Large intestine (tissue), 3 donors: ENCODE measurements around the gene GCNA. TPM values are rescaled to one million over a fixed set of nuclear protein-coding genes. Genes with fewer than 3 reads are reported as not detected.
"Not testable (repeated sequence)": the region's sequence is repeated elsewhere in the genome, so short reads cannot be mapped to it uniquely, and the experiment has no call there.

Experiments used
- DNase-seq, 2 donors: peaks; one replicate each; pipeline versions ENCODE4 v3.0.0 to v3.0.0-alpha.2; 2013
- H3K27ac ChIP-seq: one replicate; pipeline ENCODE4 v1.5.1; 2013; ENCODE audit warnings: low read length
- H3K27me3 ChIP-seq: 2 replicates; pipeline ENCODE4 v1.6.1; 2013; ENCODE audit warnings: low read length; ENCODE audit not compliant: control insufficient read depth, insufficient read depth
- H3K36me3 ChIP-seq: 2 replicates; pipeline ENCODE4 v1.6.1; 2013; ENCODE audit warnings: low read length; ENCODE audit not compliant: control insufficient read depth, insufficient read depth
- H3K4me1 ChIP-seq: one replicate; pipeline ENCODE4 v1.6.1; 2013; ENCODE audit warnings: low read length; ENCODE audit not compliant: control insufficient read depth, insufficient read depth
- H3K4me3 ChIP-seq: one replicate; pipeline ENCODE4 v1.5.1; 2013; ENCODE audit warnings: low read length
- H3K9me3 ChIP-seq: one replicate; pipeline ENCODE4 v1.6.1; 2013; ENCODE audit warnings: mild to moderate bottlenecking, low read depth, low read length, moderate library complexity; ENCODE audit not compliant: control insufficient read depth
- WGBS: methylation state at CpG from one replicate; pipeline ENCODE4 v1.1.5; 2013; ENCODE audit warnings: low lambda C conversion rate; ENCODE audit not compliant: insufficient coverage; 5-methylcytosine and 5-hydroxymethylcytosine counted together
- polyA plus RNA-seq: library from polyadenylated mRNA; unstranded; fragments of 120-200 nt; gene quantifications from one replicate; pipeline ENCODE4 v1.2.1, GENCODE V29; 2013

GCNA gene
- polyA plus RNA-seq, 1 donor, result 1.6 TPM

DNA sequence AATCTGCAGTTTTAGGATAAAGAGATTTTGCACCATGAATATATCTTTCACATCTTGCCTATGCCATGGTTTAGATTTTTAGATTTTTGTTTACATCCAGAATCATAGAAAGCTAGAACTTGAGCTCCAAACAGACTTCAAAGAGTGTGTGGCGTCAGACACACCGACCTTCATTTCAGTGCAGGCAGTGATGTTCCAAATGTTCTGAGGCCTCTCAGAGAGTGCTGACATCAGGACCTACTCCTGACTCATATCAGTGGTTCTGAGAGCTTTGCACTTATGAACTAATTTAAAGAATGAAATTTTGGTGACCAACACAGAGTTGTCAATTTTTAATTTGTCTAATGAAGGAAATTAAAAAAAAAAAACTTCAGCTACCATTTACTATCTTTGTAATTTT lies 21.7 kb downstream of the GCNA start:
- H3K4me3 ChIP-seq, result no peak overlapping the region
- no CpG with 5 or more reads among the region's 2 CpGs for WGBS
- H3K4me1 ChIP-seq, result no peaks in the 10 kb centered on the region
- H3K27me3 ChIP-seq, result no peaks in the 10 kb centered on the region
- peaks cover 15% of the 10 kb centered on the region for H3K36me3 ChIP-seq
- no peak for DNase-seq
- no peaks in the 10 kb centered on the region for H3K9me3 ChIP-seq
- no peak overlapping the region for H3K27ac ChIP-seq

DNA sequence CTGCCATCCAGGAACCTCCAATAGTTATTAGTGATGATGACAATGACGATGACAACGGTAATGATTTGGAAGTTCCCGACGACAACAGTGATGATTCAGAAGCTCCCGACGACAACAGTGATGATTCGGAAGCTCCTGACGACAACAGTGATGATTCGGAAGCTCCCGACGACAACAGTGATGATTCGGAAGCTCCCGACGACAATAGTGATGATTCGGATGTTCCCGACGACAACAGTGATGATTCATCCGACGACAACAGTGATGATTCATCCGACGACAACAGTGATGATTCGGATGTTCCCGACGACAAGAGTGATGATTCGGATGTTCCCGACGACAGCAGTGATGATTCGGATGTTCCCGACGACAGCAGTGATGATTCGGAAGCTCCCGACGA lies 25.4 kb downstream of the GCNA start:
- no peak overlapping the region for H3K4me3 ChIP-seq
- no peaks in the 10 kb centered on the region for H3K4me1 ChIP-seq
- no CpG with 5 or more reads among the region's 33 CpGs for WGBS
- DNase-seq, result no peak
- H3K27me3 ChIP-seq, result no peaks in the 10 kb centered on the region
- no peaks in the 10 kb centered on the region for H3K9me3 ChIP-seq
- H3K27ac ChIP-seq, result no peak overlapping the region
- peaks cover 27% of the 10 kb centered on the region for H3K36me3 ChIP-seq

DNA sequence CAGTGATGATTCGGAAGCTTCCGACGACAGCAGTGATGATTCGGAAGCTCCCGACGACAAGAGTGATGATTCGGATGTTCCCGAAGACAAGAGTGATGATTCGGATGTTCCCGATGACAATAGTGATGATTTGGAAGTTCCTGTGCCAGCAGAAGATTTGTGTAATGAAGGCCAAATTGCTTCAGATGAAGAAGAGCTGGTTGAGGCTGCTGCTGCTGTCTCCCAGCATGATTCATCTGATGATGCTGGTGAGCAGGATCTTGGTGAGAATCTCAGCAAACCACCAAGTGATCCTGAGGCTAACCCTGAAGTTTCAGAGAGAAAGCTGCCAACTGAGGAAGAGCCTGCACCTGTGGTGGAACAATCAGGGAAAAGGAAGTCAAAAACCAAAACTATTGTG lies 25.9 kb downstream of the GCNA start:
- Histone ChIP-seq H3K4me3 (no peak overlapping the region), H3K4me1 (no peaks in the 10 kb centered on the region), H3K27me3 (no peaks in the 10 kb centered on the region), H3K9me3 (no peaks in the 10 kb centered on the region), H3K36me3 (peaks cover 30% of the 10 kb centered on the region), H3K27ac (no peak overlapping the region)
- DNase-seq, result no peak
- no CpG with 5 or more reads among the region's 10 CpGs for WGBS

DNA sequence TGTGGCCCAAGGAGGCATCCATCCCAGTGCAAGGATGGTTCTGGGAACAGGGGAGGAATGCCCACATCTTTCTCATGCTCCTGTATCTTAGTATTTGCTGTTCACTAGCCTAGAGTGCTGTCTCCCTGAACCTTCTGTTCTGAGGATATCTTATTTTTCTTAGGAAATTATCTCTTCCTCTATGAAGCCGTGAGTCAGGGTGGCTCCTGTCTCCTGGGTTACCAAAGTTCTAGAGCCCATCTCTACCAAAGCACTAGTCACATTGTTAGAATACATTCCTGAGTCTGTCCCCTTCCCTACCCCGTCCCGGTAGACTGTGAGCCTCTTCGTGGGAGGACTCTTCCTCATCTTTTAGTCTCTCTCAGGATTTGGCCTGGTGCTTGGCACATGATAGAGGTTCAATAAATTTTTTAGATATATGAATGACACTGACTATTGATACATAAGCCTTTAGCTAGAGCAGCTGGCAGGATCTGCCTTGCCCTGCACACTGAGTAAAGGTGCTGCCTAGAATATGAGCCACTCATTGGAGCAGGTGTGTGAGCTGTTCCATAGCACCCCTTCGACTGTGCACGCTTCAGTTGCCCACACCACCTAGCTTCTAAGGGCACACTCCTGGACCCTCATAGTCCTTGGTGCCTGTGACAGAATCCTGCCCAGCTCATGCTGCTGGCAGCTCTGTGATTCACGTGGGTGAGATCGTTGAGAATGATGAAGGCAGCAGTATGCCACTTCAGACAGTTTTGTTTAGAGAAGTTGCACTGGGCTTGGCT lies 26.7 kb downstream of the GCNA start:
- DNase-seq, result no peak
- Histone ChIP-seq H3K36me3 (peaks cover 37% of the 10 kb centered on the region), H3K27me3 (no peaks in the 10 kb centered on the region)

DNA sequence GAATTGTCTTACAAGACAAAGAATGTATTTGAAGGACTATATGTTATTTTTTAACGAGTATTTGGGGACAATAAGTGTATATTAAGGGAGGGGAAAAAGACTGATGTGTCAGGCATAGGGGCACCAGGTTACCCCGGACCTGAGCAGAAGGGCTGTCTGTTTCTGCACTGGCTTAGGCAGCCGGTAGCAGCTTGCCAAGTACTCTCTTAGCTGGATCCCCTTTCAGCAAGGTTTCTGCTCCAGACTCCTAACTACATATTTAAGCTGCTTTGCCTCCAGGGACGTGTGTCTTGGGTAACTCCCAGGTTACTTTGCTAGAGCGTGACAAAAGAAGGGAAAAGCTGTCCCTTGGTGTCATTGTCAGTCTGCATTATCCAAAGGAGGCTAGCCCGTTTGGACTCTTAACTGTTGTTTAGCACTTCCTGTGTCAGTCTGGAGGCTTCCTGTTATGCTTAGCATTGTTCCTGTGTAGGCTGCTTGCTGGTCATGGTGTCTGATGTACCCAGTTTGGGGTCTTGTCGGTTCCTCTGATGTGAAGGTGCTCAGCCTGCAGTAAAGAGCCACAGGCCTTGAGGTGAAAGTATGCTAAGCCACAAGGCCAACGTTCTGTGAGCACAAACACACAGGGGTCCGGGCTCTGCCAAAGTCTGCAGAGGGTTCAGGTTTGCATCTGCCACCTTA lies 28.4 kb downstream of the GCNA start:
- WGBS, result no CpG with 5 or more reads among the region's 9 CpGs

More for the DNA sequence above, 26.7 kb downstream of the GCNA start:
- H3K4me1 ChIP-seq, result no peaks in the 10 kb centered on the region
- WGBS, result no CpG with 5 or more reads among the region's 8 CpGs
- no peak overlapping the region for H3K27ac ChIP-seq
- no peaks in the 10 kb centered on the region for H3K9me3 ChIP-seq
- H3K4me3 ChIP-seq, result no peak overlapping the region

DNA sequence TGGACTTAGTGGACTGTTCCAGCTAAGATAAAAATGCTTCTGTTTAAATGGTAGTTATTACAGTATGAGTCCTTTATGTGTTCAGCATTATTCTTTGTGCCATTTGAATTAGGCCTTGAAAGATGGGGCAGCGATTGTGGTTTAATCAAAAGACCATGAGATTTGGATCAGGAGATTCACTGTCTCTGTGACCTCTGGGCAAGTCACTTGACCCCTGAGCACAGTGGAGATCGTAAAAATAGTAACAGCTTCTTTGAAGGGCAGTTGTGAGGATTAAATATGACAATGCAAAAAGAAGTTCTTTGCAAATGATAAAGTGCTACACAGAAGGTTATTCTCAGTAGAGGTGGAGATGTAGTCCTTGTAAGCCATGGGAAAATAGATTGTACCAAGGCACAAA lies 29.3 kb downstream of the GCNA start:
- no peak for DNase-seq
- Histone ChIP-seq H3K27me3 (no peaks in the 10 kb centered on the region), H3K9me3 (no peaks in the 10 kb centered on the region), H3K27ac (no peak overlapping the region), H3K36me3 (peaks cover 50% of the 10 kb centered on the region), H3K4me1 (no peaks in the 10 kb centered on the region), H3K4me3 (no peak overlapping the region)
- no CpG with 5 or more reads among the region's 2 CpGs for WGBS

More for the DNA sequence above, 28.4 kb downstream of the GCNA start:
- Histone ChIP-seq H3K4me3 (no peak overlapping the region), H3K27me3 (no peaks in the 10 kb centered on the region), H3K36me3 (peaks cover 47% of the 10 kb centered on the region), H3K27ac (no peak overlapping the region), H3K9me3 (no peaks in the 10 kb centered on the region), H3K4me1 (no peaks in the 10 kb centered on the region)
- no peak for DNase-seq

DNA sequence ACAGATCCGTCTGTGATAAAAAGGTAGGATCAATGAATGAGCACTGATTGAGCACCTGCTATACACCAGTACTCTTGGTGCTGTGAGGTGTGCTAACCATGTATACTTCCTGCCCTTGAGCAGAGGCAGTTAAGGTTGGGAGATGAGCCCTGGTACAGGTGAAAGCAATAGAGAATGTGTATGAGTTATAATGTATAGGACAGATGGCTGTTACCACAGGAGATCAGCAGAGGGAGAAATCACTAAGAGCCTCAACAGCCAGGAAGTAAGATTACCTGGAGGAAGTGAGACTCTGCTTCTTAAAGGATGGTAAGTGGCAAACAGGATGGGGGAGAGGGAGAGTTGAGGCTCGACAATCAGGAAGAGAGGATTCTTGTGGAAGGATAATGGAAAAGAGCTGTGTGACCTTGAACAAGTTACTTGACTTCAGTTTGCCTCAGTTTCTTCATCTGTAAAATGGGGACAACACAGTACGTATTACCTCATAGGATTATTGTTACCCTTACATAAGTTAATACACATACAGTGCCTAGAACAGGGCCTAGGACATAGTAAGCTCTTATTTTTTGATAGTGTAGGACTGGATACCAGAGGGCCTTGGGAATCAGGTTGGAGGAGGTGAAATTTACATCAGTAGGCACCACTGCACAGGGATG lies 31.0 kb downstream of the GCNA start:
- Histone ChIP-seq H3K9me3 (no peaks in the 10 kb centered on the region), H3K27me3 (no peaks in the 10 kb centered on the region), H3K27ac (no peak overlapping the region), H3K36me3 (peaks cover 50% of the 10 kb centered on the region), H3K4me1 (no peaks in the 10 kb centered on the region), H3K4me3 (no peak overlapping the region)
- WGBS, result no CpG with 5 or more reads among the region's 3 CpGs
- no peak for DNase-seq

DNA sequence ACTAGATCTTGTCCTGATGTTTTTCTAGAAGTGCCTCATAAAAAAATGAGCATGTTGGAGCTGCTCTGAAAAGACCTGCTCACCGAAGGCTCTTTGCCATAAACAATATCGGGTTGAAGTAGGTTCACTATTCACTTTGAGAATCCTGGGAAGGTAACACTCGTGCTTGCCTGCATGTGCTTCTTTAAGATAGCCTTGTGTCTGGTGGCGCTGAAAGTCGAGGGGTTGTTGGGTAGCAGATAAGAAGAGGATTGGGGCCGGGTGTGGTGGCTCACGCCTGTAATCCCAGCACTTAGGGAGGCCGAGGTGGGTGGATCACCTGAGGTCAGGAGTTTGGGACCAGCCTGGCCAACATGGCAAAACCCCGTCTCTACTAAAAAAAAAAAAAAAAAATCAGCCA lies 33.5 kb downstream of the GCNA start:
- H3K27ac ChIP-seq, H3K4me3 ChIP-seq, DNase-seq, H3K4me1 ChIP-seq, H3K9me3 ChIP-seq, H3K27me3 ChIP-seq: not testable (repeated sequence)
- peaks cover 34% of the 10 kb centered on the region for H3K36me3 ChIP-seq
- WGBS, result no CpG with 5 or more reads among the region's 9 CpGs

DNA sequence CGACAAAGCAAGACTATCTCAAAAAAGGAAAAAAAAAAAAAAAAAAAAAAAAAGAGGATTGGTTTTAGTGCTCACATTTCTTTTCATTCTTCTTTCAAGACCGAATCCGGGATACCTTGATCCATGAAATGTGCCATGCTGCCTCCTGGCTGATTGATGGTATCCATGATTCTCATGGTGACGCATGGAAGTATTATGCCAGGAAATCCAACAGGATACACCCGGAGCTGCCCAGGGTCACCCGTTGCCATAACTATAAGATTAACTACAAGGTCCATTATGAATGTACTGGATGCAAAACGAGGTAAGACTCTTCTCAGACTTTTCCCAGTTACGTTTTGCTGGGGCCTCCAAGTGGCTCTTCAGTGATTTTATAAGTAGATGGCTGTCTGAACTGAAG lies 34.0 kb downstream of the GCNA start:
- Histone ChIP-seq H3K4me3 (no peak overlapping the region), H3K27ac (no peak overlapping the region), H3K27me3 (no peaks in the 10 kb centered on the region), H3K9me3 (peaks cover 4% of the 10 kb centered on the region), H3K4me1 (peaks cover 5% of the 10 kb centered on the region), H3K36me3 (peaks cover 32% of the 10 kb centered on the region)
- DNase-seq, result no peak
- no CpG with 5 or more reads among the region's 8 CpGs for WGBS

DNA sequence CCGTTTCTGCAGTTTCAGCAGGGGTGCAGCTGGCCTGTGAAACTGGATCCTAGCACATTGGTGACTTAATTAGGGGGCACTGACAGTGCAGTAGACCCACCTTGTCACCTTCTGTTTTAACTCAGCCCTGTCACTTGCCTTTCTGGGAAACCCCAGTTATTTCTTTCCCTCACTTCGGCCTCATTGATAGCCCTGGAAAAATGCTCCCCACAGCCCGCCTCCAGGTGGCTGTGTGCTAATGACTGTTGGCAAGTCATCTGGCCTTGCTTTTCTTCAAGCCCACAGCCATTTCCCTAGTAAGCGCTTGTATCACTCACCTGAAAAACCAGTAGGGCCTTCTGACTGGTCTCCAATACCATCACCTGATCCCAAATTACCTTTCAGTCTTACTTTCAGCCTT lies 36.8 kb downstream of the GCNA start:
- no peak overlapping the region for H3K27ac ChIP-seq
- no CpG with 5 or more reads among the region's 4 CpGs for WGBS
- peaks cover 4% of the 10 kb centered on the region for H3K9me3 ChIP-seq
- H3K27me3 ChIP-seq, result no peaks in the 10 kb centered on the region
- peaks cover 26% of the 10 kb centered on the region for H3K4me1 ChIP-seq
- no peak for DNase-seq
- peaks cover 18% of the 10 kb centered on the region for H3K36me3 ChIP-seq
- no peak overlapping the region for H3K4me3 ChIP-seq
